Activated CD4-positive, alpha-beta T cell treated with anti-CD3 and anti-CD28 coated beads, Interleukin-2, amount 50 U/mL, for 1 hour (primary cell): ENCODE measurements around the gene PRTG.
"Not testable (repeated sequence)": the region's sequence is repeated elsewhere in the genome, so short reads cannot be mapped to it uniquely, and the experiment has no call there.

Experiments used
- DNase-seq: peaks from one replicate; pipeline ENCODE4 v3.0.0-alpha.2; 2020

Gene PRTG

GRCh38 chr15:55742927-55743728, at the start of gene PRTG:
Gene PRTG, minus strand, starts transcription at chr15:55743152. Its CDS starts 221 bp downstream, at chr15:55742931.
- no peak for DNase-seq

- DNase-seq = no peak
These were observed 48.8 kb upstream of the PRTG start for GRCh38 chr15:55791551-55792400.

GRCh38 chr15:55789066-55789660, 46.2 kb upstream of the PRTG start:
- DNase-seq = peak; percentile 38

GRCh38 chr15:55786341-55786740, 43.4 kb upstream of the PRTG start:
- no peak for DNase-seq

GRCh38 chr15:55785593-55785992, 42.6 kb upstream of the PRTG start:
- not testable (repeated sequence) for DNase-seq

- DNase-seq = no peak
These were observed 41.3 kb upstream of the PRTG start for GRCh38 chr15:55784286-55784685.

GRCh38 chr15:55782901-55783300, 39.9 kb upstream of the PRTG start:
- DNase-seq = no peak

- no peak for DNase-seq
These were observed 37.3 kb upstream of the PRTG start for GRCh38 chr15:55780292-55780691.

- no peak for DNase-seq
These were observed 36.0 kb upstream of the PRTG start for GRCh38 chr15:55778932-55779331.

- DNase-seq = no peak
These were observed 32.4 kb upstream of the PRTG start for GRCh38 chr15:55775316-55775715.

- DNase-seq = peak; percentile 16
These were observed 31.4 kb upstream of the PRTG start for GRCh38 chr15:55774113-55774970.

GRCh38 chr15:55770806-55771205, 27.9 kb upstream of the PRTG start:
- no peak for DNase-seq

- DNase-seq = no peak
These were observed 27.3 kb upstream of the PRTG start for GRCh38 chr15:55770261-55770660.

- no peak for DNase-seq
These were observed 25.8 kb upstream of the PRTG start for GRCh38 chr15:55768670-55769185.

- DNase-seq = no peak
These were observed 23.7 kb upstream of the PRTG start for GRCh38 chr15:55766676-55767075.

GRCh38 chr15:55764398-55764797, 21.4 kb upstream of the PRTG start:
- no peak for DNase-seq

- DNase-seq = no peak
These were observed 15.6 kb upstream of the PRTG start for GRCh38 chr15:55758580-55758986.

- not testable (repeated sequence) for DNase-seq
These were observed 10.5 kb upstream of the PRTG start for GRCh38 chr15:55753433-55753832.

GRCh38 chr15:55750706-55751105, 7.8 kb upstream of the PRTG start:
- DNase-seq = no peak

- DNase-seq = no peak
These were observed 1.0 kb upstream of the PRTG start for GRCh38 chr15:55743729-55744655.

- no peak for DNase-seq
These were observed 440 bp downstream of the PRTG start for GRCh38 chr15:55742498-55742926.
